GM21786 (cell line): Measurements from ENCODE around the gene F12.
"Not testable (repeated sequence)": the region's sequence is repeated elsewhere in the genome, so short reads cannot be mapped to it uniquely, and the experiment has no call there.

ENCODE experiments used
- ATAC-seq: cut with Tn5 transposase; IDR thresholded peaks from one replicate; pipeline ENCODE4 v1.9.1; 2021; ENCODE audit not compliant: unreplicated experiment

The F12 gene

GRCh38 chr5:177389241-177390169, 19.9 kb downstream of the F12 start:
- peak; percentile 54 for ATAC-seq

GRCh38 chr5:177388521-177389052, 20.8 kb downstream of the F12 start:
- ATAC-seq, result no peak

GRCh38 chr5:177387405-177387804, 22.0 kb downstream of the F12 start:
- no peak for ATAC-seq

- ATAC-seq, result no peak
Observed at GRCh38 chr5:177386542-177386941, 22.8 kb downstream of the F12 start.

GRCh38 chr5:177385720-177386119, 23.6 kb downstream of the F12 start:
- ATAC-seq, result no peak

GRCh38 chr5:177384134-177384533, 25.2 kb downstream of the F12 start, which contains the start of gene SLC34A1:
TSS of gene SLC34A1 (plus strand) at chr5:177384434. CDS start at chr5:177385742, 1,308 bp downstream.
- no peak for ATAC-seq

- ATAC-seq, result no peak
Observed at GRCh38 chr5:177383181-177383580, 26.2 kb downstream of the F12 start.

GRCh38 chr5:177382423-177383029, 26.8 kb downstream of the F12 start:
- no peak for ATAC-seq

- no peak for ATAC-seq
Observed at GRCh38 chr5:177380805-177381126, 28.6 kb downstream of the F12 start.

- ATAC-seq, result peak; percentile 77
Observed at GRCh38 chr5:177378884-177379883, 30.2 kb downstream of the F12 start.

GRCh38 chr5:177377851-177378776, 31.2 kb downstream of the F12 start:
- no peak for ATAC-seq

GRCh38 chr5:177376107-177376506, 33.3 kb downstream of the F12 start:
- no peak for ATAC-seq

- ATAC-seq, result not testable (repeated sequence)
Observed at GRCh38 chr5:177375516-177375915, 33.8 kb downstream of the F12 start.

- ATAC-seq, result no peak
Observed at GRCh38 chr5:177374211-177374610, 35.2 kb downstream of the F12 start.

GRCh38 chr5:177373806-177374205, 35.6 kb downstream of the F12 start:
- no peak for ATAC-seq

- no peak for ATAC-seq
Observed at GRCh38 chr5:177372910-177373309, 36.5 kb downstream of the F12 start.

- ATAC-seq, result no peak
Observed at GRCh38 chr5:177372034-177372896, 37.1 kb downstream of the F12 start.

GRCh38 chr5:177371120-177372033, 38.0 kb downstream of the F12 start:
- ATAC-seq, result no peak
